ENCODE measurements around the gene PER2.
A peak's percentile ranks its signal among the peaks of the same experiment; 100 is the strongest.

Gene PER2

DNA sequence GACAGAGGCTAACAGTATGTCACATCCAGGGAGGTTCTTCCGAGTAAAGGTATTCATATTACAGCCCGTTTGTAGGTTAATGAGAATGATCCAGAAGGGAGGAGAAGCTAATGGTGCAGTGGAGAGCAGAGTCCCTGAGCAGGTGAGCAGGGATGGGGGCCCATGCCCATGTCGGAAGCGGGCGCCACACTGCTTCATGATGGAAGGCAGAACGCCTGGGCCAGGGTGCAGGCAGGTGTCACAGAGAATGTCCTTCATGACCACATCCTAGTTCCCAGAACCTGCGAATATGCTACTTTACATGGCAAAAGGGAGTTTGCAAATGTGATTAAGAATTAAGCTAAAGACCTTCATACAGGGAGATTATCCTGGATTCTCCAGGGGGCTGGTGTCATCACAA lies 52.6 kb downstream of the PER2 start:
- H3K9me3 ChIP-seq (ENCODE audit: control insufficient read depth in 2 of 2, low read length in 2 of 2) = no peaks in the 10 kb centered on the region
- no peaks in the 10 kb centered on the region for H3K27me3 ChIP-seq (ENCODE audit: control insufficient read depth in 1 of 2, insufficient read depth in 2 of 2, low read length in 2 of 2)
- H3K4me3 ChIP-seq (ENCODE audit: low read length in 2 of 2) = no peak overlapping the region
- no peak overlapping the region for H3K27ac ChIP-seq (ENCODE audit: low read length)
- no peaks in the 10 kb centered on the region for H3K36me3 ChIP-seq (ENCODE audit: control insufficient read depth in 2 of 2, insufficient read depth in 2 of 2, low read length in 2 of 2)
- no peak overlapping the region for H3K9ac ChIP-seq (ENCODE audit: low read length in 2 of 2)
- H3K4me1 ChIP-seq (ENCODE audit: control insufficient read depth, insufficient read depth, low read length) = peaks cover 30% of the 10 kb centered on the region

GRCh38 chr2:238235331-238235732 lies 53.1 kb downstream of the PER2 start:
- Histone ChIP-seq H3K4me1 (ENCODE audit: control insufficient read depth, insufficient read depth, low read length) (peaks cover 29% of the 10 kb centered on the region), H3K9ac (ENCODE audit: low read length in 2 of 2) (no peak overlapping the region), H3K27me3 (ENCODE audit: control insufficient read depth in 1 of 2, insufficient read depth in 2 of 2, low read length in 2 of 2) (no peaks in the 10 kb centered on the region), H3K4me3 (ENCODE audit: low read length in 2 of 2) (no peak overlapping the region), H3K36me3 (ENCODE audit: control insufficient read depth in 2 of 2, insufficient read depth in 2 of 2, low read length in 2 of 2) (no peaks in the 10 kb centered on the region), H3K27ac (ENCODE audit: low read length) (no peak overlapping the region), H3K9me3 (ENCODE audit: control insufficient read depth in 2 of 2, low read length in 2 of 2) (no peaks in the 10 kb centered on the region)

GRCh38 chr2:238233625-238234024 lies 54.8 kb downstream of the PER2 start:
- no peak overlapping the region for H3K9ac ChIP-seq (ENCODE audit: low read length in 2 of 2)

DNA sequence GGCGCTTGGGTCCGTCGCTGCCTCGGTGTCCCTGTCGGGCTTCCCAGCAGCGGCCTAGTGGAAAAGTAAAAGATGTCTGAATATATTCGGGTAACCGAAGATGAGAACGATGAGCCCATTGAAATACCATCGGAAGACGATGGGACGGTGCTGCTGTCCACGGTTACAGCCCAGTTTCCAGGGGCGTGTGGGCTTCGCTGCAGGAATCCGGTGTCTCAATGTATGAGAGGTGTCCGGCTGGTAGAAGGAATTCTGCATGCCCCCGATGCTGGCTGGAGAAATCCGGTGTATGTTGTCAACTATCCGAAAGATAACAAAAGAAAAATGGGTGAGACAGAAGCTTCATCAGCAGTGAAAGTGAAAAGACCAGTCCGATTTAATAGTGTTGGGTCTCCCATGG lies 56.6 kb downstream of the PER2 start:
- Histone ChIP-seq H3K36me3 (ENCODE audit: control insufficient read depth in 2 of 2, insufficient read depth in 2 of 2, low read length in 2 of 2) (no peaks in the 10 kb centered on the region), H3K9me3 (ENCODE audit: control insufficient read depth in 2 of 2, low read length in 2 of 2) (no peaks in the 10 kb centered on the region), H3K4me3 (ENCODE audit: low read length in 2 of 2) (peak overlapping the region in 1 of 2 donors; percentile 71), H3K9ac (ENCODE audit: low read length in 2 of 2) (no peak overlapping the region), H3K4me1 (ENCODE audit: control insufficient read depth, insufficient read depth, low read length) (peaks cover 33% of the 10 kb centered on the region), H3K27ac (ENCODE audit: low read length) (no peak overlapping the region), H3K27me3 (ENCODE audit: control insufficient read depth in 1 of 2, insufficient read depth in 2 of 2, low read length in 2 of 2) (no peaks in the 10 kb centered on the region)

More at GRCh38 chr2:238233625-238234024, 54.8 kb downstream of the PER2 start:
- Histone ChIP-seq H3K27me3 (ENCODE audit: control insufficient read depth in 1 of 2, insufficient read depth in 2 of 2, low read length in 2 of 2) (no peaks in the 10 kb centered on the region), H3K9me3 (ENCODE audit: control insufficient read depth in 2 of 2, low read length in 2 of 2) (no peaks in the 10 kb centered on the region), H3K27ac (ENCODE audit: low read length) (no peak overlapping the region), H3K4me3 (ENCODE audit: low read length in 2 of 2) (no peak overlapping the region), H3K36me3 (ENCODE audit: control insufficient read depth in 2 of 2, insufficient read depth in 2 of 2, low read length in 2 of 2) (no peaks in the 10 kb centered on the region), H3K4me1 (ENCODE audit: control insufficient read depth, insufficient read depth, low read length) (peaks cover 29% of the 10 kb centered on the region)

DNA sequence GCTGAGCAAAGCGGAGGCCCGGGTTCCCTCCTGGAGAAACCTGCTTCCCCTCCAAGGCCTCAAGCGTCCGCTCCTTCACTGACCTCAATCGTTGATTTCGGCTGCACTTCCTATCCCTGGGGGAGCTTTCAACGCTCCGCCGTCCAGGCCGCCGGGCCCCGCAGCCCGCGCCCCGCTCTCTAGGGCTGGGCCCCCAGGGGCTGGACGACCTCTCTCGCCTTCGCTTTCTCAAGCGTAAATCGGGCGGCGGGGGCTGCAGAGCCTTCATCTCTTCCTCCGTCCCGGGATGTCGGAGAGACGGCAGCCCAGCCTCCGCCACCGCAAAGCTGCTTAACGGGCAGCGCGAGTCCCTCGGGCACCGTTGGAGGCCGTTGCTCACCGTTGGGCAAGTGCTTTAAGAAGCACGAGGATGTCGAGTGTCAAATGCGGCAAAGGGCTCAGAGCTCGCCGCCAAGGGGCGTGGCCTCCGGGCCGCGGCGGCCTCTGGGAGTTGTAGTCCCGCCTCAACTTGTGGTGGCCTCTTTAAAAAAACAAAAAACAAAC lies 57.1 kb downstream of the PER2 start:
- peaks cover 34% of the 10 kb centered on the region for H3K4me1 ChIP-seq (ENCODE audit: control insufficient read depth, insufficient read depth, low read length)
- no peaks in the 10 kb centered on the region for H3K9me3 ChIP-seq (ENCODE audit: control insufficient read depth in 2 of 2, low read length in 2 of 2)
- no peaks in the 10 kb centered on the region for H3K27me3 ChIP-seq (ENCODE audit: control insufficient read depth in 1 of 2, insufficient read depth in 2 of 2, low read length in 2 of 2)
- H3K4me3 ChIP-seq (ENCODE audit: low read length in 2 of 2) = peak overlapping the region; percentile 37 to 71
- peak overlapping the region; percentile 34 to 36 for H3K9ac ChIP-seq (ENCODE audit: low read length in 2 of 2)
- H3K36me3 ChIP-seq (ENCODE audit: control insufficient read depth in 2 of 2, insufficient read depth in 2 of 2, low read length in 2 of 2) = no peaks in the 10 kb centered on the region
- H3K27ac ChIP-seq (ENCODE audit: low read length) = no peak overlapping the region

DNA sequence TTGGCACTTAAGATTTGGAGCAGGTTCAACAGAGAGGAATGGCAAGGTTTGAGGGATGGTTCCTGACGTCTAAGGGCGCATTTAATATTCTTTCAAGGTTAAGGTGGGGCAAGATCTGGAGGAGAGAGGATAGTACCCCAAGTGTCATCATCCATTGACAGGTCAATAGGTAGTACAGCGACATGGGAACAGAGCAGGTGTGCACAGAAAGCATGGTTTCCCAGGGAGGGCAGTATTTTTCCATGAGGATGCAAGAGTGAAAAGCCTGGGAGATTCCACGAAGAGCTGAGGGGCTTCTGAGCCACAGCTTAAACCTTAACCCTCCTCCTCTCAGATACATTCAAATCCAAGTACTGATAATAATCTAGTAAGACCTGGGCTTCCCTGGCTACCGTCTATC lies 57.7 kb downstream of the PER2 start:
- Histone ChIP-seq H3K9ac (ENCODE audit: low read length in 2 of 2) (peak overlapping the region; percentile 13 to 34), H3K27me3 (ENCODE audit: control insufficient read depth in 1 of 2, insufficient read depth in 2 of 2, low read length in 2 of 2) (no peaks in the 10 kb centered on the region), H3K4me1 (ENCODE audit: control insufficient read depth, insufficient read depth, low read length) (peaks cover 40% of the 10 kb centered on the region), H3K4me3 (ENCODE audit: low read length in 2 of 2) (peak overlapping the region in 1 of 2 donors; percentile 71), H3K9me3 (ENCODE audit: control insufficient read depth in 2 of 2, low read length in 2 of 2) (no peaks in the 10 kb centered on the region), H3K36me3 (ENCODE audit: control insufficient read depth in 2 of 2, insufficient read depth in 2 of 2, low read length in 2 of 2) (no peaks in the 10 kb centered on the region), H3K27ac (ENCODE audit: low read length) (no peak overlapping the region)

DNA sequence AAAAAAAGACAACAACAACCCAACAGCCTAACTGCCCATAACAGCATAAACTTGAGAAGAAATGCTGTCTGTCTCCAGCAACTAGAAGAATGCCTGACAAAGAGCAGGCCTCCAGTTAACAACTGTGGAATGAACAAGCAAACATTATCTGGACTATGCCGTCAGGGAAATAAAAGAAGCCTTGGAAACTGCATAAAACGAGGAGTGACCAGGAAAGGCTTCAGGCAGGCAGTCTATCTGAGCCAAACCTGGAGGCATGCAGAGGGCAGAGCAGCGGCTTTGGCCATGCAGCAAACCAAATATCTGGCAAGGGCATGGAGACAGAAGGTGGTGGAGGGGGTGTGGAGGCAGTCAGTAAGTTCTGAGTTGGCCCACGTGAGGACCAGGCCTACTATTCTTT lies 59.7 kb downstream of the PER2 start:
- Histone ChIP-seq H3K9ac (ENCODE audit: low read length in 2 of 2) (no peak overlapping the region), H3K4me1 (ENCODE audit: control insufficient read depth, insufficient read depth, low read length) (peaks cover 41% of the 10 kb centered on the region), H3K27ac (ENCODE audit: low read length) (peak overlapping the region; percentile 64)

DNA sequence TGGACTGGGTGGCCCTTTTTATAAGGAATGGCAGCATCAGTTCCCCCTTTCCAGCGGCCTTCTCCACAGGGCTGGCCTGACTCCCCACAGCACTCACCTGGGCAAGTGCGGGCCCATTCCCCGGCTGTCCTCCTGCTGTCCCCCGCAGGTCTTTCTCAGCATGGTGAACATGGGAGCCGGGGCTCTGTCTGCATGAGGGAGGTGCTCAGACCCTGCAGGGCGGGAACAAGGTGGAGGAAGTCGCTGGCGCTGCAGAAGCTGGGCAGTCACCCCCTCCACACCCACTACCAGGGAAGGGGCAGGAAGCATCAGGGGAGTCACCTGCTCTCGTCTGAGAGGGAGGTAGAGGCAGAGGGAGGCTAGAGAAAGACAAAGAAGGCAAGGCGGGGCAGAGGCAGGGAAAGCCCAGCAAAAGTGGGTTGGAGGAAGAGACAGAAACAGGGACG lies 60.8 kb downstream of the PER2 start:
- Histone ChIP-seq H3K4me1 (ENCODE audit: control insufficient read depth, insufficient read depth, low read length) (peaks cover 39% of the 10 kb centered on the region), H3K9me3 (ENCODE audit: control insufficient read depth in 2 of 2, low read length in 2 of 2) (no peaks in the 10 kb centered on the region), H3K4me3 (ENCODE audit: low read length in 2 of 2) (no peak overlapping the region), H3K27ac (ENCODE audit: low read length) (no peak overlapping the region), H3K27me3 (ENCODE audit: control insufficient read depth in 1 of 2, insufficient read depth in 2 of 2, low read length in 2 of 2) (no peaks in the 10 kb centered on the region), H3K36me3 (ENCODE audit: control insufficient read depth in 2 of 2, insufficient read depth in 2 of 2, low read length in 2 of 2) (no peaks in the 10 kb centered on the region), H3K9ac (ENCODE audit: low read length in 2 of 2) (no peak overlapping the region)

More for the DNA sequence above, 59.7 kb downstream of the PER2 start:
- H3K36me3 ChIP-seq (ENCODE audit: control insufficient read depth in 2 of 2, insufficient read depth in 2 of 2, low read length in 2 of 2) = no peaks in the 10 kb centered on the region
- no peaks in the 10 kb centered on the region for H3K27me3 ChIP-seq (ENCODE audit: control insufficient read depth in 1 of 2, insufficient read depth in 2 of 2, low read length in 2 of 2)
- no peak overlapping the region for H3K4me3 ChIP-seq (ENCODE audit: low read length in 2 of 2)
- H3K9me3 ChIP-seq (ENCODE audit: control insufficient read depth in 2 of 2, low read length in 2 of 2) = no peaks in the 10 kb centered on the region

DNA sequence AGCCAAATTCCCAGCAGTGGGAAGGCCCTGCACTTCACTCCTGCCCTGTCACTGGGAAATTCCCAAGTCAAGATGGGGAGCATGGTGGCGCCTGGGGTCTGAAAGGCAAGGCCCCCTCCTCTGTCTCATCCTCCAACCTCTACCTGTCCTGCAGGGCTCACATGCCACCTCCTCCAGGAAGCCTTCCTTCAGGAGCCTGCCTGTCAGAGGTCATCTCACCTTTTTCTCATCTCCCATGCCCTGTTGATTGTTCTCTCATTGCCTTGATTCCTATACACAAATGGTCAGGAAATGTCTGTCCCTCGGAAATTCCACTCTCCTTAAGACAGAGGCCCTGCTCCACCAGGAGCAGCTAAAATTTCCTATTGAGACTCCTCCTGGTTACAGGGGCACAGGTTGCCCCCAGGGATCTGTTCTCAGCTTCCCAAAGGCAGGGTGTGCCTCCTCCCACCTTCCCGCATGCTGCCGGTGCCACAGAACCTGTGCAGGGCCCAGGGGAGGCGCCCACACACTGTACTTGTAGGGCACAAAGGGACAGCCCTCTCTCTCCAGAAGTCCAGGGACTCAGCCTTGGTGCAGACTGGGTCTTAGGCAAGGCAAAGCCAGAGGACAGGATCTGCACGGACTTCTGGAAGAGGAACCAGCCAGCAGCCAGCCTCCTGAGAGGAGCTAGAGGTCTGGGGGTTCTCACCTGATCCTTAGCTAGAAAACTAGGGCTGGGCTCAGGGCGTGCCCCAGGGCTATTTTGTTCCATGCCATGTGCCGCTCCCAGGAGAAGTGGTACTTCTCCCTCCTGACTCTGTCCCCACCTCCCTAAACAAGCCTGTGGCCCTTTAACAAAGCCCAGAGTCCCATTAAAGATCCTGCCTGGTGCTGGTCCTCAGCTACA lies 61.5 kb downstream of the PER2 start:
- no peak overlapping the region for H3K4me3 ChIP-seq (ENCODE audit: low read length in 2 of 2)
- H3K36me3 ChIP-seq (ENCODE audit: control insufficient read depth in 2 of 2, insufficient read depth in 2 of 2, low read length in 2 of 2) = no peaks in the 10 kb centered on the region
- H3K9me3 ChIP-seq (ENCODE audit: control insufficient read depth in 2 of 2, low read length in 2 of 2) = no peaks in the 10 kb centered on the region
- H3K27me3 ChIP-seq (ENCODE audit: control insufficient read depth in 1 of 2, insufficient read depth in 2 of 2, low read length in 2 of 2) = no peaks in the 10 kb centered on the region
- peaks cover 39% of the 10 kb centered on the region for H3K4me1 ChIP-seq (ENCODE audit: control insufficient read depth, insufficient read depth, low read length)
- H3K27ac ChIP-seq (ENCODE audit: low read length) = no peak overlapping the region
- H3K9ac ChIP-seq (ENCODE audit: low read length in 2 of 2) = no peak overlapping the region

GRCh38 chr2:238225911-238226697 lies 62.3 kb downstream of the PER2 start:
- no peaks in the 10 kb centered on the region for H3K36me3 ChIP-seq (ENCODE audit: control insufficient read depth in 2 of 2, insufficient read depth in 2 of 2, low read length in 2 of 2)
- H3K4me1 ChIP-seq (ENCODE audit: control insufficient read depth, insufficient read depth, low read length) = peaks cover 33% of the 10 kb centered on the region
- H3K4me3 ChIP-seq (ENCODE audit: low read length in 2 of 2) = no peak overlapping the region
- H3K27me3 ChIP-seq (ENCODE audit: control insufficient read depth in 1 of 2, insufficient read depth in 2 of 2, low read length in 2 of 2) = no peaks in the 10 kb centered on the region
- no peak overlapping the region for H3K9ac ChIP-seq (ENCODE audit: low read length in 2 of 2)
- no peaks in the 10 kb centered on the region for H3K9me3 ChIP-seq (ENCODE audit: control insufficient read depth in 2 of 2, low read length in 2 of 2)
- peak overlapping the region; percentile 41 for H3K27ac ChIP-seq (ENCODE audit: low read length)

Measured in stomach smooth muscle (tissue), 2 donors.